K562 (cell line): ENCODE data around the gene TPRX2. TPM values are rescaled to one million over a fixed set of nuclear protein-coding genes. Genes with fewer than 3 reads are reported as not detected.
"Not testable (repeated sequence)": the region's sequence is repeated elsewhere in the genome, so short reads cannot be mapped to it uniquely, and the experiment has no call there.

Experiments
- ATAC-seq: fragments of 200-7000 bp; cut with Tn5 transposase; 3 replicates; pipeline ENCODE4 v1.9.1; 2020; ENCODE audit warnings: moderate library complexity
- BruUV-seq: library from RNA; stranded (reverse); fragments of 400-500 nt; replicated peaks from 2 replicates; lab custom pipeline; 2021; lab: Mats Ljungman, UMichigan
- CTCF ChIA-PET: fragments of 300-600 bp; formaldehyde crosslinking; extraction: SDS; loops from one replicate; lab custom pipeline; 2021; ENCODE audit warnings: low intra/inter-chr PET ratio; lab: Yijun Ruan, JAX
- POLR2A ChIA-PET: fragments of 300-600, 350-650 bp; sonication (Branson Sonifier 250); formaldehyde crosslinking; extraction: SDS; loops from one replicate; lab custom pipeline; 2021; ENCODE audit warnings: antibody characterized with exemption, inconsistent platforms; lab: Yijun Ruan, JAX
- DNase-seq, 4 experiments: peaks; one replicate each; pipeline versions ENCODE4 v3.0.0 to v3.0.0-alpha.2; 2011 to 2018; ENCODE audit warnings: low spot score in 3 of 4, mixed read lengths in 3 of 4; ENCODE audit errors: extremely low read depth in 1 of 4
- FAIRE-seq: peaks from 2 replicates; lab custom pipeline; 2011; peaks lifted over from hg19 to GRCh38; lab: Jason Lieb, UNC
- H2AFZ ChIP-seq: 2 replicates; pipeline ENCODE4 v1.6.0; 2011; ENCODE audit warnings: low read depth, low read length, control low read depth, inconsistent platforms
- H3K27ac ChIP-seq: fragments of 200-600 bp; 3 replicates; pipeline ENCODE4 v1.8.0; 2011; ENCODE audit warnings: low read depth, mild to moderate bottlenecking, control low read depth, inconsistent platforms, low read length, moderate library complexity, mixed read lengths; ENCODE audit errors: extremely low read depth
- H3K27me3 ChIP-seq, 2 experiments: fragments of 300-600 bp in 1 of 2; 2 replicates in 1 of 2; 3 replicates in 1 of 2; pipeline versions ENCODE4 v1.6.0 to v1.8.0; 2011; ENCODE audit warnings: inconsistent platforms in 2 of 2, low read length in 2 of 2, mild to moderate bottlenecking in 1 of 2, mixed read lengths in 1 of 2, moderate library complexity in 1 of 2; ENCODE audit not compliant: control insufficient read depth in 2 of 2, insufficient read depth in 2 of 2
- H3K36me3 ChIP-seq: fragments of 300-600 bp; 3 replicates; pipeline ENCODE4 v1.8.0; 2011; ENCODE audit warnings: mild to moderate bottlenecking, low read length, inconsistent platforms; ENCODE audit not compliant: control insufficient read depth, insufficient read depth
- H3K4me1 ChIP-seq, 2 experiments: fragments of 200-600 bp in 1 of 2; replicated peaks in 1 of 2; 2 replicates in 1 of 2; 3 replicates in 1 of 2; pipeline versions ENCODE4 v1.5.1 to v1.8.0; 2011; ENCODE audit warnings: inconsistent platforms in 2 of 2, low read length in 2 of 2, mild to moderate bottlenecking in 1 of 2, mixed read lengths in 1 of 2, moderate library complexity in 1 of 2; ENCODE audit not compliant: control insufficient read depth in 2 of 2, insufficient read depth in 2 of 2
- H3K4me2 ChIP-seq: 2 replicates; pipeline ENCODE4 v1.6.1; 2011; ENCODE audit warnings: low read length, control low read depth, inconsistent platforms, mixed read lengths; ENCODE audit not compliant: insufficient read depth
- H3K4me3 ChIP-seq: fragments of 200-600 bp; sonication (generic), shearing (Covaris generic); 2 replicates; pipeline ENCODE4 v1.5.1; 2016; ENCODE audit warnings: control low read depth, inconsistent platforms
- H3K79me2 ChIP-seq: fragments of 200-600 bp; 3 replicates; pipeline ENCODE4 v1.8.0; 2011; ENCODE audit warnings: low read length, inconsistent platforms; ENCODE audit not compliant: control insufficient read depth, insufficient read depth
- H3K9ac ChIP-seq, 2 experiments: 2 replicates each; pipeline versions ENCODE4 v1.6.0 to v1.6.1; 2011; ENCODE audit warnings: low read depth in 2 of 2, low read length in 2 of 2, control low read depth in 1 of 2, inconsistent platforms in 1 of 2, mild to moderate bottlenecking in 1 of 2, mixed read lengths in 1 of 2; ENCODE audit not compliant: insufficient read depth in 1 of 2
- H3K9me1 ChIP-seq: one replicate; pipeline ENCODE4 v1.6.0; 2011; ENCODE audit warnings: inconsistent platforms, mild to moderate bottlenecking, low read length, moderate library complexity; ENCODE audit not compliant: control insufficient read depth, insufficient read depth
- H3K9me3 ChIP-seq: replicated peaks from 2 replicates; pipeline ENCODE4 v1.5.1; 2011; ENCODE audit warnings: low read depth, low read length, inconsistent platforms; ENCODE audit not compliant: control insufficient read depth, insufficient read depth
- H4K20me1 ChIP-seq: replicated peaks from 2 replicates; pipeline ENCODE4 v1.6.1; 2011; ENCODE audit warnings: low read length, inconsistent platforms, mixed read lengths; ENCODE audit not compliant: control insufficient read depth, insufficient read depth
- BCOR ChIP-seq: fragments of 450-650 bp; IDR thresholded peaks from 2 replicates; pipeline ENCODE4 v1.6.1; 2016
- RBM25 ChIP-seq: fragments of 200-400 bp; formaldehyde crosslinking; IDR thresholded peaks from 2 replicates; pipeline ENCODE4 v1.6.1; 2018; ENCODE audit warnings: low read length, low read depth, moderate library complexity; ENCODE audit not compliant: severe bottlenecking
- ZNF121 ChIP-seq: sonication (generic); formaldehyde crosslinking; conservative IDR thresholded peaks from 2 replicates; pipeline ENCODE4 v1.8.0; 2022; ENCODE audit warnings: missing genetic modification reagents
- WGBS: fragments of 100-300 bp; shearing (Covaris generic); methylation state at CpG from one replicate; pipeline ENCODE4 v1.1.6; 2016; ENCODE audit warnings: low coverage, mixed read lengths; ENCODE audit not compliant: insufficient coverage; ENCODE audit errors: missing lambda C conversion rate; 5-methylcytosine and 5-hydroxymethylcytosine counted together
- in situ Hi-C: fragments of 300-500 bp; cut with MboI; formaldehyde crosslinking; loops from 4 replicates; pipeline ENCODE4 v1.15.0; 2018; ENCODE audit warnings: inconsistent platforms, mixed read lengths
- intact Hi-C: fragments of 100-400 bp; cut with micrococcal nuclease; formaldehyde crosslinking; loops from 2 replicates; pipeline ENCODE4 v1.14.2; 2022
- polyA plus RNA-seq, 8 experiments: library from polyadenylated mRNA; depleted of rRNA in 4 of 8; stranded (reverse) in 5 of 8; unstranded in 3 of 8; fragments of >200 nt; fragmentation: Nextera tagmentation in 2 of 8; fragmentation: Illumina TruSeq in 1 of 8; extraction: Ambion mirVana in 2 of 8; extraction: Trizol in 1 of 8; gene quantifications; 2 replicates each; pipeline versions ENCODE4 v1.2.1 to v1.2.3, GENCODE V29; 2011 to 2014; ENCODE audit warnings: inconsistent platforms in 1 of 8, missing spikeins in 1 of 8
- total RNA-seq, 7 experiments: library from RNA; depleted of rRNA in 6 of 7; stranded (reverse); fragments of >200 nt in 6 of 7; fragmentation: Illumina TruSeq in 2 of 7; extraction: Trizol in 2 of 7; gene quantifications; 2 replicates each; pipeline versions ENCODE4 v1.2.1 to v1.2.3, GENCODE V29; 2011 to 2021; ENCODE audit warnings: low replicate concordance in 1 of 7

TPRX2 gene
- total and polyA plus RNA-seq, 9 of the 15 experiments (the other 6 are each of a cell fraction or from before 2014, with no cell fraction given) = not detected

DNA sequence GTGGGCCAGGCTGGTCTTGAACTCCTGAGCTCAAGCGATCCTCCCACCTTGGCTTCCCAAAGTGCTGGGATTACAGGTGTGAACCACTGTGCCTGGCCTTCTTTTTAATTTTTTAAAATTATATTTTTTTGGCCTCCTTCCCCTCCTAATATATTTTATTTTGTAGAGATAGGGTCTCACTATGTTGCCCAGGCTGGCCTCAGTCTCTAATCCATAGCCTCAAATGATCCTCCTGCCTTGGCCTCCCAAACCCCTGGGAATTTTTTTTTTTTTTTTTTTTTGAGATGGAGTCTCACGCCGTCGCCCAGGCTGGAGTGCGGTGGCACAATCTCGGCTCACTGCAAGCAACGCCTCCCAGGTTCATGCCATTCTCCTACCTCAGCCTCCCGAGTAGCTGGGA lies 42.8 kb upstream of the TPRX2 start:
- ATAC-seq, H3K36me3 ChIP-seq, in situ Hi-C loops, H3K9ac ChIP-seq, H3K9me3 ChIP-seq, BruUV-seq, H3K4me1 ChIP-seq, FAIRE-seq, DNase-seq, H3K79me2 ChIP-seq, H3K4me3 ChIP-seq, H3K9me1 ChIP-seq, CTCF ChIA-PET, H2AFZ ChIP-seq, intact Hi-C loops, H4K20me1 ChIP-seq, H3K27ac ChIP-seq, H3K4me2 ChIP-seq: not testable (repeated sequence)
- peaks cover 2 to 37% of the 10 kb centered on the region in 2 experiments; a peak in 3 of 5 replicates for H3K27me3 ChIP-seq
- WGBS = 19% methylated on average over 5 of the region's 8 CpGs
- POLR2A ChIA-PET = interaction anchor here (0.6 kb wide), 1 partner anchor 69 kb away, joined by 4 read pairs; no protein-coding TSS in a partner anchor
- peak; percentile 31 for TF ChIP-seq RBM25
- TF ChIP-seq ZNF121 (CRISPR knock-in tag) = peak; percentile 92
- peak; percentile 58; the same call in 1 of the 2 replicates for TF ChIP-seq BCOR

DNA sequence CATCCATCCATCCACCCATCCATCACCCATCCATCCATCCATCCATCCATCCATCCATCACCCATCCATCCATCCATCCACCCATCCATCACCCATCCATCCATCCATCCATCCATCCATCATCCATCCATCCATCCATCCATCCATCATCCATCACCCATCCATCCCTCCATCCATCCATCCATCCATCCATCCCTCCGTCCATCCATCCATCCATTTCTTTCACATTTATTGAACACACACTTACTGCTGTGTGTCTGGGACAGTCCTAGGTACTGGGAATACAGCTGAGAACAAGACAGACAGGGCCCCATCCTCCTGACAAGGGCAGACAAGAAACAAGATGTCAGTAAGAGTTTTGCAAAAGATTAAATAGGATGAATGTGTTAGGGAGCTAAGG lies 40.8 kb upstream of the TPRX2 start:
- H2AFZ ChIP-seq, CTCF ChIA-PET, in situ Hi-C loops, H3K36me3 ChIP-seq, H3K9me1 ChIP-seq, H3K4me2 ChIP-seq, H3K27ac ChIP-seq, FAIRE-seq, H3K4me3 ChIP-seq, H3K79me2 ChIP-seq, BruUV-seq, ATAC-seq, DNase-seq, H3K9ac ChIP-seq, H3K4me1 ChIP-seq, intact Hi-C loops, H4K20me1 ChIP-seq, H3K9me3 ChIP-seq: not testable (repeated sequence)
- peaks cover 11 to 57% of the 10 kb centered on the region in 2 experiments; a peak in 4 of 5 replicates for H3K27me3 ChIP-seq
- 0% methylated on average over 1 of the region's 1 CpG for WGBS
- POLR2A ChIA-PET = interaction anchor here (0.6 to 1.2 kb wide), 2 partner anchors 8 to 80 kb away, joined by 3 read pairs; no protein-coding TSS in a partner anchor
